ENCODE data around the gene CDH12. TPM values are rescaled to one million over a fixed set of nuclear protein-coding genes. Genes with fewer than 3 reads are reported as not detected.

The CDH12 gene
- total and polyA plus RNA-seq, 10 of the 15 experiments (the other 5 are each of a cell fraction or from before 2014, with no cell fraction given): 0.03 to 0.16 TPM; not detected in 8

GRCh38 chr5:22500556-22500955, 352.6 kb downstream of the CDH12 start:
- intact Hi-C loops (cut with micrococcal nuclease; ENCODE audit: unreplicated experiment): no loop called here
- ChIA-PET SMC1A (ENCODE audit: uncharacterized antibody, unreplicated experiment) (no interaction called here), CTCF (no interaction called here), POLR2A (no interaction called here), RAD21 (ENCODE audit: unreplicated experiment) (no interaction called here)
- H3K36me3 ChIP-seq (ENCODE audit: control insufficient read depth in 2 of 2, insufficient read depth in 2 of 2, low read length in 1 of 2): no peaks in the 10 kb centered on the region
- FAIRE-seq (no peak), DNase-seq (ENCODE audit: low read depth, low spot score) (no peak), ATAC-seq (no peak)
- no peak overlapping the region for H2AFZ ChIP-seq (ENCODE audit: control insufficient read depth, low read depth, low read length)
- H3K79me2 ChIP-seq (ENCODE audit: control insufficient read depth, insufficient read depth, low read length): no peaks in the 10 kb centered on the region
- no peaks in the 10 kb centered on the region for H3K27me3 ChIP-seq (replicated peaks in 1 of 2; ENCODE audit: control insufficient read depth in 2 of 2, insufficient read depth in 2 of 2, low read length in 1 of 2)
- H3K4me3 ChIP-seq: no peak overlapping the region
- no peak overlapping the region for H3K9ac ChIP-seq (ENCODE audit: control insufficient read depth, insufficient read depth, low read length)
- H3K4me2 ChIP-seq (ENCODE audit: control insufficient read depth, insufficient read depth): no peak overlapping the region
- 0% methylated on average over 1 of the region's 1 CpG for WGBS (ENCODE audit: insufficient coverage, insufficient replicate concordance, low lambda C conversion rate, missing lambda C conversion rate)
- in situ Hi-C loops (cut with MboI): no loop called here
- no TSS peak for BruUV-seq (replicated peaks)
- no peaks in the 10 kb centered on the region for H3K9me3 ChIP-seq (replicated peaks; ENCODE audit: control insufficient read depth, insufficient read depth, low read length)
- no peak overlapping the region for H3K27ac ChIP-seq (ENCODE audit: control insufficient read depth, insufficient read depth)
- H3K4me1 ChIP-seq (ENCODE audit: control insufficient read depth, insufficient read depth, low read length): no peaks in the 10 kb centered on the region
- H4K20me1 ChIP-seq (ENCODE audit: control insufficient read depth, insufficient read depth): no peaks in the 10 kb centered on the region
- no peak for TF ChIP-seq SIN3A (IDR thresholded peaks at IDR 0.05; ENCODE audit: low read depth, low read length)
- no peak for TF ChIP-seq POLR2AphosphoS5 (IDR thresholded peaks at IDR 0.05; ENCODE audit: low read length)
- no peak for TF ChIP-seq HCFC1 (IDR thresholded peaks at IDR 0.05; ENCODE audit: low read length)
- TF ChIP-seq IKZF2 (IDR thresholded peaks at IDR 0.05): no peak
- no peak for TF ChIP-seq SMC3 (IDR thresholded peaks at IDR 0.05; ENCODE audit: borderline replicate concordance, low read length)
- TF ChIP-seq ZSCAN29 (IDR thresholded peaks at IDR 0.05): no peak
- no peak for TF ChIP-seq WRNIP1 (IDR thresholded peaks at IDR 0.05; ENCODE audit: borderline replicate concordance, low read depth, low read length)
- TF ChIP-seq USF2 (IDR thresholded peaks at IDR 0.05; ENCODE audit: borderline replicate concordance, low read depth, low read length): no peak

- intact Hi-C loops (cut with micrococcal nuclease; ENCODE audit: unreplicated experiment): no loop called here
- Histone ChIP-seq H3K79me2 (ENCODE audit: control insufficient read depth, insufficient read depth, low read length) (no peaks in the 10 kb centered on the region), H3K4me2 (ENCODE audit: control insufficient read depth, insufficient read depth) (no peak overlapping the region), H3K4me1 (ENCODE audit: control insufficient read depth, insufficient read depth, low read length) (no peaks in the 10 kb centered on the region), H3K27ac (ENCODE audit: control insufficient read depth, insufficient read depth) (no peak overlapping the region), H3K36me3 (ENCODE audit: control insufficient read depth in 2 of 2, insufficient read depth in 2 of 2, low read length in 1 of 2) (no peaks in the 10 kb centered on the region), H4K20me1 (ENCODE audit: control insufficient read depth, insufficient read depth) (no peaks in the 10 kb centered on the region), H3K9me3 (replicated peaks; ENCODE audit: control insufficient read depth, insufficient read depth, low read length) (no peaks in the 10 kb centered on the region), H3K4me3 (no peak overlapping the region), H3K9ac (ENCODE audit: control insufficient read depth, insufficient read depth, low read length) (no peak overlapping the region), H3K27me3 (replicated peaks in 1 of 2; ENCODE audit: control insufficient read depth in 2 of 2, insufficient read depth in 2 of 2, low read length in 1 of 2) (no peaks in the 10 kb centered on the region), H2AFZ (ENCODE audit: control insufficient read depth, low read depth, low read length) (no peak overlapping the region)
- in situ Hi-C loops (cut with MboI): no loop called here
- DNase-seq (ENCODE audit: low read depth, low spot score): no peak
- FAIRE-seq: no peak
- ChIA-PET POLR2A (no interaction called here), RAD21 (ENCODE audit: unreplicated experiment) (interaction anchor here (0.7 kb wide), 1 partner anchor 742 kb away, joined by 3 read pairs; no protein-coding TSS in a partner anchor), CTCF (no interaction called here), SMC1A (ENCODE audit: uncharacterized antibody, unreplicated experiment) (interaction anchor here (0.5 kb wide), 1 partner anchor 236 kb away, joined by 5 read pairs; no protein-coding TSS in a partner anchor)
- BruUV-seq (replicated peaks): no TSS peak
- 1% methylated on average over 4 of the region's 4 CpGs for WGBS (ENCODE audit: insufficient coverage, insufficient replicate concordance, low lambda C conversion rate, missing lambda C conversion rate)
- ATAC-seq: no peak
- TF ChIP-seq POLR2AphosphoS5 (IDR thresholded peaks at IDR 0.05; ENCODE audit: low read length) (no peak), YBX1 (IDR thresholded peaks at IDR 0.05) (no peak), CEBPZ (IDR thresholded peaks at IDR 0.05; ENCODE audit: low read depth, low read length) (no peak), E4F1 (IDR thresholded peaks at IDR 0.05; ENCODE audit: borderline replicate concordance, partially characterized antibody) (no peak), ZBED1 (IDR thresholded peaks at IDR 0.05; ENCODE audit: borderline replicate concordance) (no peak), CHD4 (IDR thresholded peaks at IDR 0.05) (no peak)
These were observed 356.5 kb downstream of the CDH12 start for GRCh38 chr5:22496666-22497065.

Data from GM12878 (cell line).